SH-SY5Y (cell line): ENCODE results near the gene RNF217.

Experiments
- GATA2 ChIP-seq: IDR thresholded peaks from 2 replicates; pipeline ENCODE4 v1.6.1; 2011; ENCODE audit warnings: mild to moderate bottlenecking, low read depth, low read length
- GATA3 ChIP-seq: IDR thresholded peaks from 2 replicates; pipeline ENCODE4 v1.6.1; 2011; ENCODE audit warnings: low read depth, mild to moderate bottlenecking, low read length, moderate library complexity

DNA sequence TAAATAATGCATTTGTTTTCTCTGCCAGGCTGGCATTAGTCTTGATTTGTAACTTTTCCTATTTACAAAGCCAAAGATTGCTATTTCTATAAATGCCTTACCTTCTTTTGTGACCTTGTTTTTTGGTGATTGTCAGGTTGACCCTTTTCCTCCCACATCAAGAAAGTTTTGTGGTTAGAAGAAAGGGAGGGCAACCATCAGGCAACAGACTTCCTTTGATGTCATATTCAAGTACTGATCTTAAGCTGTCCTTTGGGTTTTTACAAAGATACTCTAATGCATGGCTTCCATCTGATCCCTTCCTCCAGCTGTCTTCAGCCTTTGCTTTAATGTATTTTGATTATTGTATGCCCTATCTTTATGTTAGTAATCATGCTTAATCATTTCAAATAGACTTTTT is 23.9 kb downstream of the RNF217 start:
- TF ChIP-seq GATA3 (no peak), GATA2 (no peak)
